ENCODE measurements around the gene IL10RB.

IL10RB gene

DNA sequence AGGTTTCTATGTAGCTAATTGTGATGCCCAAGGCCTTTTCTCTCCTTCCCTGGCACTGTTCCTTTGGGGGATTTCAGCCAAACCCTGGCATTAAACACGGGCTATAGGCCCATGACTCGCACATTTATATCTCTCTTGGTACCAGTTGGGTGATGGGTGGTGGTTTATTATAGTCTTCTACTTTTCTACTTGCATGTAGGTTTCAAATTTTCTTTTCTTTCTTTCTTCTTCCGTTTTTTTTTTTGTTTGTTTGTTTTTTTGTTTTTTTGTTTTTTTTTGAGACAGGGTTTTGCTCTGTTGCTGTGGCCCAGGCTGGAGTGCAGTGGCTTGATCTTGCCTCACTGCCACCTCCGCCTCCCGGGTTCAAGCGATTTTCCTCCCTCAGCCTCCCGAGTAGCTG is 1.1 kb downstream of the IL10RB start:
- DNase-seq (ENCODE audit: low read depth), result no peak

DNA sequence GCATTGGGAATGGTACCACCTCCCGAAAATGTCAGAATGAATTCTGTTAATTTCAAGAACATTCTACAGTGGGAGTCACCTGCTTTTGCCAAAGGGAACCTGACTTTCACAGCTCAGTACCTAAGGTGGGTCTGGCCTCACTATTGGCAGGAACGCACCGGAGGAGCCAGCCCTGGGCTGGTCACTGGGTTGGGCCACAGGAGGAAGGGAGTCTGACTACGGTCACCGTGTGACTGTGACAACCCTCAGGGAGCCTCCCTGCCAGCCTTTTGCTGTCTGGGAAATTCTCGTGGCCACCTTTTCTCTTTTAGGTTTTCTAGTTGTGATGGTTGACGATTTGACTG is 2.2 kb downstream of the IL10RB start:
- no peak for DNase-seq (ENCODE audit: low read depth)

DNA sequence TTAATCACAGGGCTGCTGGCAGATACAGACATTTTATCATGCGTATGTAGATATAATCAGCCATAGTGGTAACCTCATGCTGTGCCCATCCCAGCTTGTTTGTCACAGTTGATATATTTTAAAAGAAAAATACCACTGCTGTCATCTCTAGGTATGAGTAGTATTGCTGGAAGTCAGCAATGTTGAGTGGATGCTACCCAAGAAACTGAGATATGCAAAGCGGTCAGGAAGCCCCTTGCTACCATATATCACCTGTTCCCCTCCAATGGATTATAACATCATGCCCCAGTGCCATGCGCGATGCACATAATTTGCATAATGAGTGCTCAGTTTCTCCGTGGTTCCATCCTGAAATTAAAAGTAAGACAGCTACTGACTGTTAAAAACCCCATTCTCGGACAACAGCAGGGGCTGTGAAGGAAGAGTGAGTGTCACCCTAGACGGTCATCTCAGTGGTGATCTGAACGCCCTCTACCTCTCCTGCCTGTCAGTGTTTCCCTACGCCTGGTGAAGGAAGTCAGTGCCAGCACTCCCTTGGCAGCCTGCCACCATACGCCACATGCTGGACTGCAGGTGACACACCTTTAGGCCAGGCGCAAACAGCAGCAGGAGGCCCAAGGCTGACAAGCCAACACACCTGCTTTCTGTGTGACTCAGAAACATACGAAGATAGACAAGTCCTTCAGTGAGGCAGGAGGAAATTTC is 2.7 kb downstream of the IL10RB start:
- DNase-seq (ENCODE audit: low read depth), result no peak

DNA sequence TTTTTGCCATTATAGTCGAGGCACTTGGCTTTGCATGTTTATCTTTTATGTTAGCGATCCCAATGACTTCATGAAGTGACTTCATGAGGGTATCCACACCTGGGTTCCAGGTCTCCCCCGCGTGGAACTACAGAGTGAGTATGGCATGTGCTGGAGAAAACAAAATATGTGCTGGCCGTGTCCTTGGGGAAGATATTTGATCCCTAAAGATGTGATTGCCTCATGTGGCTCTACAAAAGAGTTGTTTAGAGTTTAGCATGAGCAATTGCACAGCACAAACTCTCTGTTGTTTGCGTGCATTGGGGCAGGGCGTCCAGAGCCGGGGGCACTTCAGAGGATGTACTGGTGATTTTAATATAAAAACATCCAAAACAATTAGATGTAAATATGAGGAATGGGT is 4.8 kb downstream of the IL10RB start:
- no peak for DNase-seq (ENCODE audit: low read depth)

DNA sequence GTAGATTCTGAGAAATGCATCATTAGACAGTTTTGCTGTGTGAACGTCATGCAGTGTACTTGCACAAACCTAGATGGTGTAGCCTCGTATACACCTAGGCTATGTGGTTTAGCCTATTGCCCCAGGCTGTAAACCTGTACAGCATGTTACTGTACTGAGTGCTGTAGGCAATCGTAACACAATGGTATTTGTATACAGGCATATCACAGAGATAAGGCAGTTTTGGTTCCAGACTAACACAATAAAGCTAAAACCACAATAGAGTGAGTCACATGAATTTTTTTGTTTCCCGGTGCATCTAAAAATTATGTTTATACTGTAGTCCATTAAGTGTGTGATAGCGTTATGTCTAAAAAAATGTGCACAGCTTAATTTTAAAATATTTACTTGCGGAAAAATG is 6.9 kb downstream of the IL10RB start:
- no peak for DNase-seq (ENCODE audit: low read depth)

DNA sequence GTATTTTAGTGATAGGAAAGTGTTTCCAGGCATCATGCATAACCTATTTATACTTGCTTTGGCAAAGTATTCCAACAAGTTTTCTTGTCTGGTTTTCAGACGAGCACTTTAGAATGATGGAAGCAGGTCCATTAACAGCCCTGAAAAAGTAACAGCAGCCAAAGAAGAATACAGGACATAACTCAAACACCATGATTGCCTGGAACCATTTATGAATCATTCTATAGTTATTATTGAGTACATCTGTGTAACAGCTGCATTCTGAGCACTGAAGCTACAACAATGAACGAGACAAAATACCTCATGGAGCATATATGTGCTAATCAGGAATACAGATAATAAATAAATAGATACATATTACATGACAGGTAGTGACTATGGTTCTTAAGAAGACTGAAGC is 12.6 kb downstream of the IL10RB start:
- no peak for DNase-seq (ENCODE audit: low read depth)

DNA sequence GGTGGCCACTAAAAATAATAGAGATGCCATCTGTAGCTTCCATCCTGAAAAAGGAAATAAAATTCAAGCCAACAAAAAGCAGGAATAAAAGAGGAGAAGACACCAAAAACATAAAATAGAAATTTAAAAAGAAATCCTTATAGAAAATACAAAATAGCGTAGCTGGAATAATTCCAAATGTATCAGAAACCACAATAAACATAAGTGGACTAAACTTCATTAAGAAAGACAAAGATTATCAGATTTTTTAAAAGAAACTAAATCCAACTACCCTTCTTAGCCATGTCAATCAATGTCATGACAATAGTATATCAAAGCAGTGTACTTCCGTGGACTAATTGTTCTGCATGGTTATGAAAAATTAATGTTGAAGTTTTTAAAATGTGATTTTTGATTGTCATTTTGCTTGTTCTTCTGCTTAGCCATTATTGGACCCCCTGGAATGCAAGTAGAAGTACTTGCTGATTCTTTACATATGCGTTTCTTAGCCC is 13.2 kb downstream of the IL10RB start:
- no peak for DNase-seq (ENCODE audit: low read depth)

DNA sequence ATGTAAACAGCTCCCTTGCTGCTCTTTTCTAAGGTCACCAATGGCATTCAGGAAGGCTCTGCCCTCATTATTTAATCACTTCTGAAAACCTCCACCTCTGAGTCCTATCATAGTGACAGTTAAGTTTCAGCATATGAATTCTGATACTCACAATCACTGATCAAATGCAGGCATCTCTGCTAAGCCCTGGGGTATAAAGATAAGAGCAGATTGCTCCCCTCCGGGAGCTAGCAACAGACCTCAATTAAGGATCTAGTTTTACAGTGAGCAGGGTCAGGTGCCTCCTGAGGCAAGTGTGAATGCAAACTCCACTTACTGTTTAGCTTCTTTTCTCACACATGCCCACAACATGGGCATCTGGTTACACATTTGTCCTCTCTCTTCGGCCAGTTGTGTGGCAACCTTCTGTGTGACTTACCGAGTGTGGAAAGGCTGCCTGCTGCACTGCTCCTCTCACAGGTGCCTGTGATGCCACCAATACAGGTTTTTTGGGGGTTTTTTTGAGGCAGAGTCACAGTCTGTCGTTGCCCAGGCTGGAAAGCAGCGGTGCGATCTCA is 15.0 kb downstream of the IL10RB start:
- no peak for DNase-seq (ENCODE audit: low read depth)

DNA sequence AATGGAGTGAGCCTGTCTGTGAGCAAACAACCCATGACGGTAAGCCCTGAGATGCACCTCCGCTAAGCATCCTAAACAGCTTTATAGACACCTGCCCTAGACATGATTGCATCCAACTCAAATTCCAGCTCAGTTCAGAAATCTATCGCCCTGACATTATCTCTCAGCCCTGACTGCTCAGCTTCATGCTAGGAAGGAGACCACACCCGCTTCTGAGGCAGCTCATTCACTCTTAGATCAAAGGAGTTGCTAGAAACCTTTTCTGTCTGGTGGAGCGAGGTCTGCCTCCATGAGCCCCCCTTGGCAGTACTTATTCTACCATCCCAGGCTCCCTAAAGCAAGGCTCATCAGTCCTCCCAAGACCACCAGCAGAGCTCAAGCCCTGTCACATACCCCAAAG is 17.0 kb downstream of the IL10RB start:
- no peak for DNase-seq (ENCODE audit: low read depth)

DNA sequence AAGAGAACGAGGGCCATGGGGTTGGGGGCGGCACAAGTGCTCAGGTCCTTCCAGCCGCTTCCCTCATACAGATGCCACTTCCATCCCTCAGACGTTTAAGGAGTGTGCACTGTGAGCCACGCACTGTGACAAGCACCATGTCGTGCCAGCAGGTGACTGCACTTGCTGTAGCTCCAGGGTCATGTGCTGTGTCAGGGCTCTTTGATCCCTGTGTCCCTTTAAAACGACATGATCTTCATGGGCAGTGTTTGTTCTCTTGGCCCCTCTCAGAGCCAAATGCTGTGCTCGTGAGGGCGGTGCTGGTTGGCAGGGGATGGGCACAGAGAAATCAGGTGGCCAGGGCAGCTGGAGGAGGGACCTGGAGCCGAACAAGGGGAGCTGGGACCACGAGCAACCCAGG is 19.9 kb downstream of the IL10RB start:
- DNase-seq (ENCODE audit: low read depth), result no peak

DNA sequence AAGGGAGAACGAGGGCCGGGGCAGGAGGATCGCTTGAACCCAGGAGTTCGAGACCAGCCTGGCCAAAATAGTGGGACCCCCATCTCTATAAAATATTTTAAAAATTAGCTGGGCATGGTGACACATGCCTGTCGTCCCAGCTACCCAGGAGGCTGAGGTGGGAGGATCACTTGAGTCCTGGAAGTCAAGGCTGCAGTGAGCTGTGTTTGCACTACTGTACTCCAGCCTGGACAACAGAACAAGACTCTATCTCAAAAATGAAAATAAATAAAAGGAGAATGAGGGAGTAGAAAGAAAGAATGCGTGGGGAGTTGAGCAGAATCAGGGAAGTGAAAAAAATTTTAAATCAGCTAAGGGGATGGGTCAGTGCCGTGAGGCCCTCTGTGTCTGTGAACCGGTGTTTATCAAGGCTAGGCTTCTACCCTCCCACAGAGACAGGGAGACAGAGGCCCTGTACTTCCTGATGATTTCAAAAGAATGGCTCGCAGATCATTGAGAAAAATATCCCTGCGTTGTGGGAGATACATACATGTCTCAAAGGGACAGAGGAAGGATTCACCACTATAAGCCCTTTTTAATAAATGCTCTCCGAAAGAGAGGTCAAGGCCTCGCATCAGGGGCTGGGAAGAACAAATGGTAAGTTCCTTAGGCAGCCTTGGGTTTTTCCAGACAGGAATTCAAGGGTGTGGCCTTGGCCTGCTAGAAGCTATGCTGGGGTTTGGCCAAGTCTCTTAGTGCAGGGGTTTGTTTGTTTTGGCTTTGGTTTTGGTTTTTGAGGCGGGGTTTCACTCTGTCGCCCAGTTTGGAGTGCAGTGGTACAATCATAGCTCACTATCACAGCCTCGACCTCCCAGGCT is 20.7 kb downstream of the IL10RB start:
- DNase-seq (ENCODE audit: low read depth), result no peak

DNA sequence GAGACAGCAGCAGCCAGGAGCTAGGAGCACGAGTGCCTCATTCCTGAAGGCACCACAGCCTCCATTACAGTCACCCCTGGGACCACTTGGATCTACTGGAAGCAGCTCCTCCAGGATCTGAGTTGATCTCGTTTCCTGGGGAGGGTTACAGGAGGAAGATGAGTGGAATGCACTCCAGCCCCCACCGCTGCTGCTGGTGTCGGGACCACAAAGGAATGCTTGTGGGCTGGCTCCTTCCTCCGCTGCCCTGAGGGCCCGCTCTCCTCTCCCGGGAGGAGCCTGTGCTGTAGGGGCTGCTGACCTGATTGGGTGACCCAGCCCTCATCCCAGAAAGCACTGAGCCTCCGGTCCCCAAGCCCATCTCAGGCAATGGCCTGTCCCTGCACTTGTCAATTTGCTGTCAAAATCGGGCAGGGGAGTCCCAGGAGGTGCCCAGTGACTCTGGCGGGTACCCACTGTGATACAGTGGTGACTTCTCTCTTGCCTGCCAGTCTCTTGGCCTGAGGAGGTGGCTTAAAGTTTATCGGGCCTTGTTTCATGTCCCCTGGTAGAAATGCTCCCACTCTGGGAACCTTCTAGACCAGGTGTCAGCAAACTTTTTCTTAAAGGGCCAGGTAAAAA is 23.1 kb downstream of the IL10RB start:
- DNase-seq (ENCODE audit: low read depth), result no peak

DNA sequence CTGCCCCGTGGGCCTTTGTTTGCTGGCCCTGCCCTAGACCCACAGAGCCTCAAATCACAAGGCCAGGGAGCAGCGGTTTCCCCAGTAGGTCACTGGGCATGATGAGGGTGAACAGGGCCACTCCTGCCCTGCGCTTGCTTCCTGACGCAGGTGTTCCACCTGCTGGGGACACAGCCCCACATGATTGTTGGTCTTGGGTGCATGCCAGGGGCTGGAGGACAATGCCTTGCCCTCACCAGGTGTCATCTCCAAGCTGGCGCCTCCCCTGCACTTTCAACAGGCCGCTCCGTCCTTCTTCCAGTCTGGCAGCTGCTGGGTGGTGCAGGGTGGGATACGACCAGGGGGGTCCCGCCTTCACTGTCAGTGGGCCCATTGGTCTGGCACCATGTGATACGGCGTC is 24.3 kb downstream of the IL10RB start:
- DNase-seq (ENCODE audit: low read depth), result no peak

DNA sequence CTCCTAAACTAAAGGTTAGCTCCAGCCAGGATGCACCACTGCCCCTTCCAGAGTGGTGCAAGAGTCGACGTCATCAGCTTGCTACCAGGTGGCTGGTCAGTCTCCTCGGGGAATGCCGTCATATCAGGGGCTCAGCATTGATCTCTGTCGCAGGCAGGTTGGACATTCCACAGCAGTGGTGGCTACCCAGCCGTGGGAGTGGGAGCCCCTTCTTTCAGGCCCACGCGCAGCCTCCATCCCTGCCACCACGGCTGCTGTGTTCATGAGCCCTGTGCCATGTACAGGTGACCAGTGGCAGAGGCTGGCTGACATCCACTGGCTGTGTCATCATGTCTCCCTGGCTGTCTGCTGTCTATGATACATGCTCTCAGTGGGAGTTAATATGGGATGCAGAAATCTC is 25.5 kb downstream of the IL10RB start:
- DNase-seq (ENCODE audit: low read depth), result no peak

DNA sequence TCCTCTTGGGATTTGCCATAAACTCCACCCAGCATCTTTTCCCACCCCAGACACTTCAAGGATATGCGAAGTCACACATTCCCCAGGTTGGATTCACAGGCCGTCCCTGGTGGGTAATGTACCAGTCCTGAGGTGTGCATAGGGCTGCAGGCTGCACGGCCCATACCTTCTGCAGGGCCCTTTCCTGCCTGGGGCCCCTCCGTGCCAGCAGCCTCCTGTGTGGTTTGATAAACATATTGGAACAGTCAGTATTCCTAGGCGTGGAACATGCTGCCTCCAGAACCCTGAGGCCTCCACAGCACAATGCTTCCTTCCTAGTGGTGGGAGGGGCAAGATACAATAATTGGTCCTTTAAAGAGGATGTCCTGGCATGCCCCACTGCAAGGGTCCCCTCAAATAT is 26.6 kb downstream of the IL10RB start:
- DNase-seq (ENCODE audit: low read depth), result no peak

DNA sequence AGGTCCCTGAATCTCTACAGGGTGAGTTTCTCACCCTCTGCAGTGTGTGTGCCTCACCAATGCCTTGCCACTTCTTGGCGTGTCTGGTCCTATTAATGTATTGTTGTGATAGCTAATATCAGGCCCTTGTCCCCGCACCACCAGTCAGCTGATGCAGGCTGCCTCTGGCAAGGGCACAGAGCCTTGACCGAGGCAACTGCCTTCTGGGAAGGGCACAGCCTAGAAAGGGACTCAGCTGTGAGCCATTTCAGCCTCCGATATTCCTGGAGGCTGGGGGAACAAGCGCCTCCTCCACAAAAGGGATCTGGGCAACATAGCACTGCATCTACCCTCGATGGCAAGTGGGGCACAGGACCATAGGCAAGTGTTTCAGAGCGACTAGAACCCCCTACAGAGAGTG is 27.0 kb downstream of the IL10RB start:
- DNase-seq (ENCODE audit: low read depth), result no peak

DNA sequence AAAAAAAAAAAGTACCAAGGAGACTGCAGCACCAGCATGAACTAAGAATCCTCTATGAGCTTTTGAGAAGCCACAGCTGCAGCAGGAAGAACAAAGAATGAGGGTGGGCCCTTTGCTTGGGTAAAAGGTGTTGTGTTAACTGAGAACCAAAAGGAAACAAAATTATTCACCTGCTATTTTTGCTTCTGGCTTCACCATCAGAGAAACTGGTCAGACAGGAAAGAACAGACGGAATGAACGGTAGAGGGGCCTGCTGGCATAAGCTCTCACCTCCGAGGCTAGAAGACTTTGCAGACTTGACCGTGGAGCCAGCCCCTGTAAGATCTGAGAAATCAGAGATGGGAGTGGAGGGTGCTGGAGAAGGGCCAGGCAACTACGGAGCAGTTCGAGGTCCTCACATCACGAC is 27.6 kb downstream of the IL10RB start:
- DNase-seq (ENCODE audit: low read depth), result no peak

DNA sequence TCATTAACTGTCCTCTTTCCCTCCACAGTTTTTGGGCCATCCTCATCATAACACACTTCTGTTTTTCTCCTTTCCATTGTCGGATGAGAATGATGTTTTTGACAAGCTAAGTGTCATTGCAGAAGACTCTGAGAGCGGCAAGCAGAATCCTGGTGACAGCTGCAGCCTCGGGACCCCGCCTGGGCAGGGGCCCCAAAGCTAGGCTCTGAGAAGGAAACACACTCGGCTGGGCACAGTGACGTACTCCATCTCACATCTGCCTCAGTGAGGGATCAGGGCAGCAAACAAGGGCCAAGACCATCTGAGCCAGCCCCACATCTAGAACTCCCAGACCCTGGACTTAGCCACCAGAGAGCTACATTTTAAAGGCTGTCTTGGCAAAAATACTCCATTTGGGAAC is 30.0 kb downstream of the IL10RB start:
- DNase-seq (ENCODE audit: low read depth), result no peak

DNA sequence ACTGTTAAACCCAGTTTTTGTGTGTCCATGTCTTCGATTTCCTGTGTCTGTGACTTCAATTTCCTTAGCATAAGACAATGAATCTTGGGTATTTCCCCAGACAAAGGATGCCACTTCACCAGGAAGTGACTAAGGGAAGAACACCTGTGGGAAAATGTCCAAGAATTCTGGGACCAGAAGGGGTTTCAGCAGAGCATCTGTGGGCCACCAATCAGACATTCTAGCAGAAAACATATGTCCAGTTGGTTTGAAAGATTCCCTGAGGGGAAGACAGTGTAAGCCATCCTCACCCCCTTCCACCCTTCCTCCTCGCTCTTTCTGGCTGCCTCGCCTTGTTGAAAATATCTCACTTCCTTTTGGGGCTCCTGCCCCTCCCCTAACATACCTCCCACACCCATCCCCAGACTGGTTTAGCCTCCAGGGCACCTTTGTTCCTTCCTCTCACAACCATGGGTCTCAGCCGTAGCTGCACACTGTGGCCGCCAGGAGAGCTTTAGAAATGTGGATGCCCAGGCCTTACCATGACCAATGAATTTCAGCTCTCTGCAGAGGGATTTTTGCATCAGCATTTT is 33.1 kb downstream of the IL10RB start:
- no peak for DNase-seq (ENCODE audit: low read depth)

DNA sequence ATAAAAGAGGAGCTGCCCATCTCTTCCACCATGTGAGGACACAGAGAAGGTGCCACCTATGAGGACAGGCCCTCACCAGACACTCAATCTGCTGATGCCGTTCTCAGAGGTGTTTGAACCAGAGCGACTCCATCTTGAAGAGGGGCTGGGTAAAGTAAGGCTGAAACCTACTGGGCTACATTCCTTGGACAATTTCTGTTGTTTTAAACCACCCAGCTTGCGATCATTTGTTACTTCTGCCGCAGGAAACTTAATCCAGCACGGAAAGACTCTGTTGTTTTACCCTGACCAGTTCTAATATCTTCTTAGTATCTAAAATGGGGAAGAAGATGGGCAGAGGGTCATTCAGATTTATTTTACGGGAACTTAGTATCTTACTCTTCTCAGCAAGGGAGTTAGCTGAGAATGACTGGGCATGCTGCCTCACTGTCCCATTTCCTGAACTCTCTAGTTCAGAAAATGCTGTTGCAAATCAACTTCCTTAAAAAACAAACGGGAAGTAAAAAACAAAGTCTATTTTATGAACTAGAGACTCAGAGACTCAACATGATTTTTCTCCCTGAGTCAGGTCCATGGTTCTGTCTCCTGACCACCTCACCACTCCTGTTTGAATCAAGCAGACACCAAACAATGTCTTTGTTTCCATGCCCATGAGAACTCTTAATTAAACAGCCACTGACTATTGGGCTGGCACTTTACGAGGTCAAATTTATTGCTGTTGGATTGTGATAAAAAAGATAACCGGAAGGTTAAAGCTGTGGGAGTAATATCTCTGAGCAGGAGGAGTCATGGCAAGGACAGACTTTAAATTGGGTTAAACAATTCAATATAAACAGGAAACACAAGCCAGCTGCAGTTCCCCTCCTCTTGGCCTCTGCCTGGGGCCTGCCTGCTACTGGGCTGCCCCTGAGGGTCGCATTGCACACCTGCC is 34.8 kb downstream of the IL10RB start:
- DNase-seq (ENCODE audit: low read depth), result no peak

DNA sequence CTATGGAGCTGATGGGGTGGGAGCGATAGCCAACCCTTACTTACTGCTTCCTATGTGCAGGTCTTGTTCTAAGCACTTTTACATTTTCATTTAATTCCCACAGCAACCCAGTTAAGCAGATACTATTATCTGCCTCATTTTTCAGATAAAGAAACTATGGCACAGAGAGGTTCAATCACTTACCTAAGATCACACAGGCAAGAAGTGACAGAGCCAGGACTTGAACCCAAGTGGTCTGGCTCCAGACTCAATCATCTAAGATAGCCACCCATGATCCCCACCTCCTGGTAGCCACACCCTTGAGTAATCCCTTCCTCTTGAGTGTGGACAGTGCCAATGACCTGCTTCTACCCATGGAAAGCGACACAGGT is 35.5 kb downstream of the IL10RB start:
- no peak for DNase-seq (ENCODE audit: low read depth)

DNA sequence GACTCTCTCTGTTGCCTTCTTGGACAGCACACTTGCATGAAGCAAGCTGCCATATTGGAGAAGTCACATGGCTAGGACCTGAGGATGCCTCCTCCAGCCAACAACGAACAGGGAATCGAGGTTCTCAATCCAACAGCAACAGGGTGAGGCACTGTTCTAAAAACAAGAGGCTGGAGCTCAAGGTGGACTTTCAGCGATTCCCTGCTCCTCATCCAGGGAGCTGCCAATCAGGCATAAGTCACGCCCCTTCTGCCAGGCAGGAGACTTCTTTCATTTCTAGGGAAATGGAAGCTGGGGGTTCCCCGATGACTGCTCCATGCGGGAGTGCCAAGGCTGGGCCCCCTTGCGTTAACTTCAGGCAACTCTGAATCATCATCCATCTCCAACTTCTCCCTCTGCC is 35.9 kb downstream of the IL10RB start:
- DNase-seq (ENCODE audit: low read depth), result no peak

Data from GM04503 (cell line).